ENCODE measurements around the gene SPATA31D4. TPM values are rescaled to one million over a fixed set of nuclear protein-coding genes. Genes with fewer than 3 reads are reported as not detected.

Gene SPATA31D4
- total RNA-seq, 4 donors from 2014 or later: not detected

DNA sequence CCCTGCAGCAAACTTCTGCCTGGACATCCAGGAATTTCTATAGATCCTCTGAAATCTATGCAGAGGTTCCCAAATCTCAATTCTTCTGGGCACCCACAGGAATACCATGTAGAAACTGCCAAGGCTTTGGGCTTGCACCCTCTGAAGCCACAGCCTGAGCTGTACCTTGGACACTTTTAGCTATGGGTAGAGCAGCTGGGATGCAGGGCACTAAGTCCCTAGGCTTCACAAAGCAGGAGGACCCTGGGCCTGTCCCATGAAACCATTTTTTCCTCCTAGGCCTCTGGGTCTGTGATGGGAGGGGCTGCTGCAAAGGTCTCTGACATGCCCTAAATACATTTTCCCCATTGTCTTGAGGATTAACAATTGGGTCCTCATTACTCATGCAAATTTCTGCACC is 27.4 kb downstream of the SPATA31D4 start:
- Histone ChIP-seq H3K36me3 (no peaks in the 10 kb centered on the region), H3K4me3 (no peak overlapping the region), H3K27me3 (no peaks in the 10 kb centered on the region), H3K27ac (replicated peaks in 1 of 4) (no peak overlapping the region), H3K4me1 (no peaks in the 10 kb centered on the region), H3K9me3 (peaks cover 0 to 14% (median 10%) of the 10 kb centered on the region in 4 donors)
- TF ChIP-seq, protein P1, sequence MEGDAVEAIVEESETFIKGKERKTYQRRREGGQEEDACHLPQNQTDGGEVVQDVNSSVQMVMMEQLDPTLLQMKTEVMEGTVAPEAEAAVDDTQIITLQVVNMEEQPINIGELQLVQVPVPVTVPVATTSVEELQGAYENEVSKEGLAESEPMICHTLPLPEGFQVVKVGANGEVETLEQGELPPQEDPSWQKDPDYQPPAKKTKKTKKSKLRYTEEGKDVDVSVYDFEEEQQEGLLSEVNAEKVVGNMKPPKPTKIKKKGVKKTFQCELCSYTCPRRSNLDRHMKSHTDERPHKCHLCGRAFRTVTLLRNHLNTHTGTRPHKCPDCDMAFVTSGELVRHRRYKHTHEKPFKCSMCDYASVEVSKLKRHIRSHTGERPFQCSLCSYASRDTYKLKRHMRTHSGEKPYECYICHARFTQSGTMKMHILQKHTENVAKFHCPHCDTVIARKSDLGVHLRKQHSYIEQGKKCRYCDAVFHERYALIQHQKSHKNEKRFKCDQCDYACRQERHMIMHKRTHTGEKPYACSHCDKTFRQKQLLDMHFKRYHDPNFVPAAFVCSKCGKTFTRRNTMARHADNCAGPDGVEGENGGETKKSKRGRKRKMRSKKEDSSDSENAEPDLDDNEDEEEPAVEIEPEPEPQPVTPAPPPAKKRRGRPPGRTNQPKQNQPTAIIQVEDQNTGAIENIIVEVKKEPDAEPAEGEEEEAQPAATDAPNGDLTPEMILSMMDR (IDR thresholded peaks at IDR 0.05): no peak
- DNase-seq (ENCODE audit: extremely low spot score): no peak
- intact Hi-C loops (cut with DNase I): no loop called here

DNA sequence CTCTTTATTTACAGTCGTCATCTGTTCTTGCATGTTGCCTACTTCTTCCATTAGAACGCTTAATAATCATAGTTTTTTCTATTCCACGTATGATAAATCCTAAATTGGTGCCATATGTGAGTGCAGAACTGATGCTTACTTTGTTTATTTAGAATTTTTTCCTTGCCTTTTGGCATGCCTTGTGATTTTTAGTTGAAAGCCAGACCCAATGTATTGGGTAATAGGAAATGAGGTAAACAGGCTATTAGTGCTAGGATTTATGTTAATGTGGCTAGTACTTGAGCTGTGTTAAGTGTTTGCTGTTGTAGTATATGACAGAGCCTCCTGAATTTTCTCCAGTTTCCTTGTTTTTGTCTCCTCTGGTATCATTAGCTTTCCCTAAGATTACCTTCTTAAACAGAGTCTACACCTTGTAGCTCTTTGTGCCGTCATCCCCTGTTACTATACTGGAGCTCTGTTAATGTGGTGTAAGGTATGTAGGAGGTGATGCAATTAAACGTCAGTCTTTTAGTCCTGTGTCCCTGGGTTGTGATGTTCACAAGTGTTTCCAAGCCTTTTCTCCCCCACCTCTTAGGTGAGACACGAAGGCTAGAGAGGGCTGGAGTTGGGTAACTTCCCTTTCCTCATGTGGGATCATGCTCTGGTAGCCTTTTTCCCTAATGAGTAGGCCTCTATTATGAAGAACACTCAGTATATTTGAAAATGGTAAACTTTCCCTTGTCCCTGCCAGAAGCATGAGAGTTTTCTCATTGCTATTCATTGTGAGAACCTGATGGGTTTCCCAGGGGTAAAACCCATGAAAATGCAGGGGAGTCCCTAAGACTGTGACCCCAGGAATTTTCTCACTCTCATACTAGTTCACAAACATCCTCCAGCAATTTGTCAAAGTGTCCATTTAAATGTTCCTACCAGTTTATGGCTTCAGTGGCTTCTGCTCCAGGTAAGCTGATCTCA is 36.3 kb downstream of the SPATA31D4 start:
- Histone ChIP-seq H3K27me3 (no peaks in the 10 kb centered on the region), H3K4me3 (no peak overlapping the region), H3K9me3 (no peaks in the 10 kb centered on the region), H3K27ac (replicated peaks in 1 of 4) (no peak overlapping the region), H3K36me3 (no peaks in the 10 kb centered on the region), H3K4me1 (no peaks in the 10 kb centered on the region)
- intact Hi-C loops (cut with DNase I): no loop called here
- DNase-seq (ENCODE audit: extremely low spot score): no peak
- 82% methylated on average over 6 of the region's 6 CpGs for WGBS
- no peak for TF ChIP-seq EP300 (IDR thresholded peaks at IDR 0.05)
- TF ChIP-seq POLR2AphosphoS5 (IDR thresholded peaks at IDR 0.05): no peak
- TF ChIP-seq, protein P1 (IDR thresholded peaks at IDR 0.05): no peak
- TF ChIP-seq POLR2A (IDR thresholded peaks at IDR 0.05; ENCODE audit: low read depth): no peak

DNA sequence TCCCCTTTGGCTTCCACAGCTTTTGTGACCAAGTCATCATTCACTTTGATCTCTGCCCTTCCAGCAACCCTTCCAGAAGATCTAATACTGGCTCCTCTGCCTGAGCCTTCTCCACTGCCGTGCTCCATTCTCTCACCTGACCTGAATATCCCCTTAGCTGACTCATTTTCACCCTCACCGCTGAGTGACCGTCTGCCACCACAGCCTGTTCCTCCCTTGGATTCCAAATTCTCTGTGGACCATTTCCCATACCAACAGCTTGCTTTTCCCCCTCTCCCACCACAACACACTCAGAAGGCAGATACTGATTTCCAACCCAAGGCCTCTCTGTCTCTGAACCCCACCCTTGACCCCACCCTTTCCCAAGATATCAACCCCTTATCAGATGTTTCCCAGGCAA is 39.8 kb downstream of the SPATA31D4 start:
- intact Hi-C loops (cut with DNase I): no loop called here
- Histone ChIP-seq H3K27ac (replicated peaks in 1 of 4) (no peak overlapping the region), H3K4me3 (no peak overlapping the region), H3K9me3 (no peaks in the 10 kb centered on the region), H3K4me1 (no peaks in the 10 kb centered on the region), H3K36me3 (no peaks in the 10 kb centered on the region), H3K27me3 (no peaks in the 10 kb centered on the region)
- TF ChIP-seq POLR2A (IDR thresholded peaks at IDR 0.05; ENCODE audit: low read depth) (no peak), EP300 (IDR thresholded peaks at IDR 0.05) (no peak)
- DNase-seq (ENCODE audit: extremely low spot score): no peak
- 93% methylated on average over 3 of the region's 3 CpGs for WGBS

DNA sequence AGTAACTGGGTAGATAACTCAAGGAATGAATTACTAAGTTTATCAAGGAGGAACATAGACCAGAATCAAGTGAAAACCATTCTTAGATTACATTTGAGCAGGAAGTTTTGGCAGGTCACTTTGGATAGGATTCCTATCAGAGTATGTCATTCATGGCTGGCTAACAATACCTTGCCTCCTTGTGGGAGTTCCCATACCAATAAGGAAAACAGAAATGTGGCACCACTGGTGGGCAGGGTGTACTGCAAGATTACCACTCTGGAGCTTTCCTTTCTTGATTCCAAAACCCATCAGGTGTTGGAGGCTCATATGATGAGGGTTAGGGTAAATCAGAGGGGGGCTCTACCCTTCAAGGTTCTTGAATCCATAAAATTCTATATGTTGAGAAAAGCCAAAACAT is 41.7 kb downstream of the SPATA31D4 start:
- intact Hi-C loops (cut with DNase I): no loop called here
- Histone ChIP-seq H3K9me3 (peaks cover 0 to 5% (median 0%) of the 10 kb centered on the region in 4 donors), H3K4me1 (no peaks in the 10 kb centered on the region), H3K27ac (replicated peaks in 1 of 4) (no peak overlapping the region), H3K36me3 (no peaks in the 10 kb centered on the region), H3K27me3 (no peaks in the 10 kb centered on the region), H3K4me3 (no peak overlapping the region)
- TF ChIP-seq, protein P1 (IDR thresholded peaks at IDR 0.05): no peak
- TF ChIP-seq EP300 (IDR thresholded peaks at IDR 0.05) (no peak), POLR2AphosphoS5 (IDR thresholded peaks at IDR 0.05) (no peak), POLR2A (IDR thresholded peaks at IDR 0.05; ENCODE audit: low read depth) (no peak)
- DNase-seq (ENCODE audit: extremely low spot score): no peak

DNA sequence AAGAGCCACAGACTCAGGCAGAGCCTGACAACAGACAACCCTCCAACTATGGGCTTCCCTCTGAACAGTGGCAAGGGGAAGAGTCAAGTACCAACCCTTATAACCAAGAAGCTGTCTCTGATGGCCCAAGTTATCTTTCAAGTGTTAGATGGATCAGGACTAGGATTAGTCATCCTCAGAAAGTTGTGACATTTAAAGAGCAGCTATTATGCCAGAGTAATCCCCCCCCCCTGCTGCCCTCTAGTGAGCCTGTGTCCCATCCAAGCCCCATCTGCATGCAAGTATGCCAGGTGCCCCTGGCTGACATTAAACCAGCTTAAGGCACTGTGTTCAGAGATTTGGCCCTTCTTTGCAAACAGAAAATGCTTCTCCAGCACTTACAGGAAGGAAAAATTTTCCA is 43.5 kb downstream of the SPATA31D4 start:
- intact Hi-C loops (cut with DNase I): no loop called here
- DNase-seq (ENCODE audit: extremely low spot score): no peak
- no peaks in the 10 kb centered on the region for H3K27me3 ChIP-seq
- peaks cover 0 to 5% (median 0%) of the 10 kb centered on the region in 4 donors for H3K9me3 ChIP-seq
- no peaks in the 10 kb centered on the region for H3K36me3 ChIP-seq
- no peak overlapping the region for H3K4me3 ChIP-seq
- TF ChIP-seq EP300 (IDR thresholded peaks at IDR 0.05) (no peak), POLR2AphosphoS5 (IDR thresholded peaks at IDR 0.05) (no peak), POLR2A (IDR thresholded peaks at IDR 0.05; ENCODE audit: low read depth) (no peak)
- TF ChIP-seq, protein P1 (IDR thresholded peaks at IDR 0.05): no peak
- H3K4me1 ChIP-seq: no peaks in the 10 kb centered on the region
- H3K27ac ChIP-seq (replicated peaks in 1 of 4): no peak overlapping the region
